GM21423 (cell line): ENCODE measurements around the gene GBGT1.
A peak's percentile ranks its signal among the peaks of the same experiment; 100 is the strongest.
"Not testable (repeated sequence)": the region's sequence is repeated elsewhere in the genome, so short reads cannot be mapped to it uniquely, and the experiment has no call there.

Experiments
- ATAC-seq: cut with Tn5 transposase; IDR thresholded peaks from one replicate; pipeline ENCODE4 v1.9.1; 2021; ENCODE audit warnings: mild to moderate bottlenecking, moderate library complexity; ENCODE audit not compliant: unreplicated experiment

The GBGT1 gene

DNA sequence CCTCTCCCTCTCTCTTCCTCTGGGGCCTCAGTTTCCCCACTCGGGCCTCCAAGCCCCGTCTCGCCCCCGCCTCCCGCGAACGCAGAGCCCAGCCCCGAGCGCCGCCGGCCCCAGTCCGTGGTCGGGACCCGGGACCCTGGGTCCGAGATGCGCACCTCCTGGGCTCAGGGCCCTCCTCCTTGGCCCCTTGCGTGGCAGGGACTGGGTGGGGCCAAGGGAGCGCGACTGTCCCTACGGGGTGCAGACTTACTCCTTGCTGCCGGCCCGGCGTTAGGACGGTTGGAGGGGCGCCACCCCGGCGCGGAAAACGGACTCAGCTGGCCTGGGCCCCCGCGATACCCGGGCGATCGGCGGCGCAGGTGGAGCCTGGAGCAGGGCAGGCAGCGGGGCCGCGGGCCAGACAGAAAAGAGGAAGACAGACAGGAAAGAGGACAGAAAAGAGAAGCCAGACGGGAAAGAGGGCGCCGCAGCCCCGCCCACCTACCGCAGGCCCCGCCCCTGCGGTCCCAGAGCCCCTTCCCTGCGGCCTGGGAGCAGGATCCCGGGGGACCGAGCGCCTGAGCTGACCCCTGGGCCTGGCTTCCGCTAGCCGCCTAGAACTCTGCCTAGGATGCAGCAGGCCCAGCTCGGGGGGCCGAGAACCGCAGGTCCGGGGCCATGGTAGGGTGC is at the start of gene GBGT1:
GBGT1 (minus strand) TSS at position 411 of the 669 bp plus-strand sequence. CDS start 1,502 bp downstream, outside the sequence.
- peak; percentile 57 for ATAC-seq

DNA sequence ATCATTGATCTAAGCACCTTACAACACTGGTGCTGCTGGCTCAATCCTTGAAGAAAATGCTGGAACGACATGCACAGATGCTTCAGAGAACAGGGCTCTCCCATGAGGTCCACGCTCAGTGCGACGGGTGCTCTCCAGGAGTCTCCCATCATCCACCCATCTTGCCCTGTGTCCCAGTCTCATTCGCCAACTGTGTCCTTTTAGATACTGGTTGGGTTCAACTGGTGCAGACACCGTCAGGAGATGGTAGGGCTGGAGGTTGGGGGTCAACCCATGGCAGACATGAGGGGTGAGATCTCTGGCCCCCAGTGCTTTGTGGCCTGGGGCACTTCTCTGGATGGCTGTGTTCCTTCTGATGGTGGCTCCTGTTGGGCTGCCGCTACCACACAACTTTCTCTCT is 46.9 kb upstream of the GBGT1 start:
- ATAC-seq: no peak

DNA sequence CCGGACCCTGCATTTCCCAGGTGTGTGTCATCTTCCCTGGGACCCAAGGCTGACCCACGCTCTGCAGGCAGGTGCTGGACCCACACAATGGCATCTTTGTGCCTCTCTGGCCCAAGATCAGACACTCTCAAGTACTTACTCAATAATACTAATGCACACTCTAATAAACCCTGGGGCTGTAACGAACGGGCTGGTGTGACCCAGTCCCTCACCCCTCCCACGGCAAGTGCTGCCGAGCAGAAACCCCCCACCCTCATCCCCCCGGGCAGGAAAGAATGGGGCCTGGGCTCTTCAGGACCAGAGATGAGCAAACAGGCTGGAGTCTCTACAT is 46.5 kb upstream of the GBGT1 start:
- no peak for ATAC-seq

DNA sequence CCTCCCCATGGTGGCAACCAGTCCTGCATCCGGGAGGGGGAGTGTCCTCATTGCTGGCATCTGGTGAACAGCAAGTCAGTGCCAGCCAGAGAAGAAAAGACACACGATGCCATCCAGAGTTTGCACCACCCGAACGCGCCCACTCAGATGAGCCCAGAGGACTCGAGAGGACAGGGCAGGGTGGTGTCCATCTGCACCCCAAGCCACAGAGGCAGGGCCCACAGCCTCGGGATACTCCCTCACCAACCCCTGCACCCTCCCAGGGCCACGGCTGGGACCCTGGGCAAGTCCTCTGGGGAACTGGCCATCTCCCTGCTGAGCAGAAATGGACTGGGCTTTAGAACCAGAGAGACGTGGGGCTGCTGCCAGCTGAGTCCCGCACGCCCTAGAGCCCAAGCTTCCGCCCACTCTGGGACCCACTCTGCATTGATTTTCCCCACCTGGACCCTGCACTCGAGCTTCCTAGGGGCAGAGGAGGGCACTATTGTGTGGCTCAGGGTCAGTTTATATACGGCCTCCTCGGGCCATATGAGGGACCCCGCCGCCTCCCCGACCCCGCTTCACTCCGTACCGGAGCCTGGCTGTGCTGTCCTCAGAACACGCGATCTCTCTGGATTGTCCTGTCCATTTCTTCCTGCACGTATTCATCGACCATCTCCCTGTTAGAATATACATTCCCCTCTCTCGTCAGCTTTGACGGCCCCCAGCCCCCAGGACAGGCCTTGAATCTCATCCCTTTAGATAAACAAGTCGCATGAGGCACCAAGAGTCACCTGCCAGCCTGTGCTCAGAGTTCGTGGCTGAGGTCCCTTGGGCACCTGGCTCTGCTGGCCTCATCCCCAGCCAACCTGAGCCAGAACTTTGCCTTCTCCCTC is 45.9 kb upstream of the GBGT1 start:
- not testable (repeated sequence) for ATAC-seq

GRCh38 chr9:133208880-133209300 is 45.2 kb upstream of the GBGT1 start, which contains the start of gene OBP2B:
TSS of gene OBP2B (minus strand) at chr9:133209250. CDS start at chr9:133209199, 51 bp downstream.
- not testable (repeated sequence) for ATAC-seq

DNA sequence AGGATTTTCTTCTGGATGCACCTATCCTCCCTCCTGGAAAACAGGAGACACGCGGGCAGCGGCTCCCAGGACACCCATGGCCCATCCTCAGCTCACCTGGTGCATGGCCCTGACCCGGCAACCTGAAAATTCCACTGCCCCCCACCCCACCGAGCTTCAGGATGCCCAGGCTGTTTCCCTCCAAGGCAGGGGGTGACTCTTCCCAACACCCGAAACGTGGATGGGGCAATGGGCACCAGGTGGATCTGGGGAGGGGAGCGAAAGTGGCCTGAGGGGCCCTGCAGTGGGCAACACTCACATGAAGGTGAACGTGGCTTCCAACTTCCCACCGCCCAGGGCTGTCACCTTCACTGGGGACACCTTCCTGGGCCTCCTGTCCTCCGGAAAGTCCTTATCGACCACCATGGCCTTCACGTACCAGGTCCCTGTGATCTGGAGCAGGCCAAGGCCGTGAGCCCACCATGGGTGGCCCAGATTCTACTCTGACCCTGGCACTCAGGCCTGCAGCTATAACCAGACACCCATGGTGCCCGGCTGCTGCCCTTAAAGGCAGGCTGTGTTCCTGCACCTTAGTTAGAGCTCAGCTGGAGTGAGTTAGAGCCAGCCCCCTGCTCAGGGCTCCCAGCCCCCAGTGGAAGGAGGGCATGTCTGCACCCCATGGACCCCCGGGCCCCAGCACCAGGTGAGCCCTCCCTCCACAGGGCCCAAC is 44.6 kb upstream of the GBGT1 start:
- not testable (repeated sequence) for ATAC-seq

DNA sequence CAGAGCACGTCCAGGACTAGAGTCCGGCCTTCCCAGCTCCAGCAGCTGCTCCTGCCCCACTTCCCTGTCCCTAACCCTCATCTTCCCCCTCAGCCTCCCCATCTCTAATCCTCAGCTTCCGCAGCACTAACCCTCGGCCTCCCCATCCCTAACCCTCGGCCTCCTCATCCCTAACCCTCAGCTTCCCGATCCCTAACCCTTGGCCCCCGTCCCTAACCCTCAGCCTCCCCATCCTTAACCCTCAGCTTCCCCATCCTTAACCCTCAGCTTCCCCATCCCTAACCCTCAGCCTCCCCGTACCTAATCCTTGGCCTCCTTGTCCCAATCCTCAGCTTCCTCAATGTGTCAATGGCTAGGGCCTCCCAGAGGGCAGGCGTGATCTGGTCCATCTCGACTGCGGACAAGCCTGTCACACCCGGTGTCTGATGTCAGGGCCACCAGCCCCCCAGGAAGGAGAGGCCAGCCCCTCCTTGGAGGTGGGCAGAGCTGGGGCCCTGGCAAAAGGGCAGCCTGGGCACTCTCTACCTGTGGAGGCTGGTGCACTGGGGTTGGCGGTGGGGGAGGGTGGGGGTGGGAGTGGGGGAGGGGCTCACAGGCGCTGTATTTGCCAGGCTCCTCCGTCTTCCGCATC is 43.9 kb upstream of the GBGT1 start:
- no peak for ATAC-seq

DNA sequence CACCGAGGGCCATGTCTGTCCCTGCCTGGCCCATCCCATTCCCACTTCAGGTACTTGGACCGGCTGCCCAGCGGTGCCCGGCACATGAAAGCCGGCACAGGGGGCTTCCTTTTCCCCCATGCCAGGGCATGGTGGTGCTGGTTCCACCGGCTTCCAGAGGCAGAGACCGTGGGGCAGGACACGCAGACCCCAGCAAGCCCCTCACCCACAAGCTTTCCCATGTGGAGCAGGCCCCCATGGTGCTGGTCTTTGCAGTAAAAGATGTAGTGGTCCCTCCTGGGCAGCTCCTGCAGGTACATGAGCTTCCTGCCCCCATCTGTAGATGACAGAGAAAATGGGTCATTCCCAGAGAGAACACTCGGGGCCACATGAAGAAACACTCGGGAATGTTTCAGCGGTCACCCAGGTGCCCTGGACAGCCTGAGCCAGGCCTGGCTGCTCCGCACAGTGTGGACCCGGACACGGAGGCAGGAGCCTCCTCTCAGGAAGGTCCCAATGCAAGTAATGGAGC is 43.4 kb upstream of the GBGT1 start:
- no peak for ATAC-seq

DNA sequence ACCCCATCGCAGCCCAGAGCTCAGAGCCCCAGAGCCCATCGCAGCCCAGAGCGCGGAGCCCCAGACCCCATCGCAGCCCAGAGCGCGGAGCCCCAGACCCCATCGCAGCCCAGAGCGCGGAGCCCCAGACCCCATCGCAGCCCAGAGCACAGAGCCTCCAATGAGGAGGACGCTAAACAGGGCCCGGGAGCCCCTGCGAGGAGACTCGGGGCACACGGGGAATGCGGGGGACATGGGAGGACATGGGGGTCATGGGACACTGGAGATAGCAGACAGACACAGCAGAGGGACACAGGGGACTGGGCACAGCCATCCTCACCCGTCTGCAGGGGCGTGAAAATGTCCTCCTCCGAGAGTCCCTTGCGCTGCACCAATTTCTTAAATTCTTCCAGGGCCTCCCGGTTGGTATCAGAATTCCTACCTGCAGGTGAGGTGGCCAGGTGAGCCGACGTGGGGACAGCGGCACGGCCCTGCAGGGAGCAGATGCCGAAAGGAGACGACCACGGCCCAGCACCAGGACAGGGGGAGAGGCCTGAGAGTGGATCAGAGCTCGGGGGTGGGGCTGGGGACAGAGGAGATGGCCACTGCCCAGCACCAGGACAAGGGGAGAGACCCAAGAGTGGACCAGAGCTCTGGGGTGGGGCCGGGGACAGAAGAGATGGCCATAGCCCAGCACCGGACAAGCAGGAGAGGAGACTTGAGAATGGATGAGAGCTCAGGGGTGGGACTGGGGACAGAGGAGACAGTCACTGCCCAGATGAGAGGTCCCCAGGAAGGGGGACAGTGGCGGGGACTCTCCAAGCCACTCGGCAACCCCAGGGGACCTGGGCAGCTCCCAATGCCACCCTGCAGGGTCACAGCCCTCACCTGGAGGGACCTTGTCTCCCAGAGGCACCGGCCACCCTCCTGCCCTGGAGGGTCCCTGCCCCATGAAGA is 42.5 kb upstream of the GBGT1 start:
- no peak for ATAC-seq

GRCh38 chr9:133205481-133205887 is 41.8 kb upstream of the GBGT1 start:
- ATAC-seq: not testable (repeated sequence)

GRCh38 chr9:133204993-133205336 is 41.3 kb upstream of the GBGT1 start:
- no peak for ATAC-seq

GRCh38 chr9:133204335-133204992 is 40.8 kb upstream of the GBGT1 start:
- no peak for ATAC-seq

DNA sequence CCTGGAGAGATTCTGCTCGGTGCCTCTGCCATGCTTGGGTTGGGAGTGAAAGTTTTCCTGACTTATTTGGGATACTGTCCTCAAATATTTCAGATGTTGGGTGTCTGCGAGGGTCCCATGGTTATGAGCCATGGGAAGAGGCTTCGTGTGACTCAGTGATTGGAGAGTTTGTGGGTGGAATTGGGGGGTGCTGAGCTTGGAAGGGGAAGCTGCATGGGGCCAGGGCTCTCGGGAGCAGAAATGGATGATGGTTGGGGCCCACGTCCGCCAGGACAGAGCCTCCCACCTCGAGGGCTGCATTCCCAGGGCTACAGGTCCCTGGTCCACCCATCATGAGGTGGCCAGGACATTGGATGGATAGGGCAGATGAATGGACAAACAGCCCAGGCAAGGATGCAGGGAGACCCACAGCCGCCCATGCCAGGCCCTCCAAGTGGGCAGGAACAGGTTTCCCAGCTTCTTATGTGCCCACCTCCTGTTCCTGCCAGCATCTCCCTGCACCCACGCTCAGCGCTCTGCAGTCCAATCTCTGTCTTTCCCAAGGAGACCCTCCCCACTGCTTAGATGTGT is 39.9 kb upstream of the GBGT1 start:
- no peak for ATAC-seq

- no peak for ATAC-seq
These were observed 39.2 kb upstream of the GBGT1 start for GRCh38 chr9:133202688-133203453.

DNA sequence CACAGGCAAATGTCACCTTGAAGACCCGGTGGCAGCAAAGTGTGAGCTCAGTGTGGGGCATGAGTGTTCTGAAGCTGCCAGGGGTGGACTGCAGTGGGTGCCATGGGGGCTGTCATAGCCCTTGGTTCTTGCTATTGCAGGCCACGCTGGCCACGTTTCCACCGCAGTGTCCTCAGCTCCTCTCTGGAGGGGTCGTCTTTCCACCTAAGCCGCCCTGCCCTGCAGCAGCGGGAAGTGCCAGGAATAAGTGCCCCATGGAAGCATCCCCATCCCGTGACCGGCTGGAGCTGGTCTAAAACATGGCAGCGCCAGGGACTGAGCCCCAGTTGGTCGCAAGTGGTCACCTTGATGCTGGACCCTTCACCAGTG is 38.4 kb upstream of the GBGT1 start:
- no peak for ATAC-seq

DNA sequence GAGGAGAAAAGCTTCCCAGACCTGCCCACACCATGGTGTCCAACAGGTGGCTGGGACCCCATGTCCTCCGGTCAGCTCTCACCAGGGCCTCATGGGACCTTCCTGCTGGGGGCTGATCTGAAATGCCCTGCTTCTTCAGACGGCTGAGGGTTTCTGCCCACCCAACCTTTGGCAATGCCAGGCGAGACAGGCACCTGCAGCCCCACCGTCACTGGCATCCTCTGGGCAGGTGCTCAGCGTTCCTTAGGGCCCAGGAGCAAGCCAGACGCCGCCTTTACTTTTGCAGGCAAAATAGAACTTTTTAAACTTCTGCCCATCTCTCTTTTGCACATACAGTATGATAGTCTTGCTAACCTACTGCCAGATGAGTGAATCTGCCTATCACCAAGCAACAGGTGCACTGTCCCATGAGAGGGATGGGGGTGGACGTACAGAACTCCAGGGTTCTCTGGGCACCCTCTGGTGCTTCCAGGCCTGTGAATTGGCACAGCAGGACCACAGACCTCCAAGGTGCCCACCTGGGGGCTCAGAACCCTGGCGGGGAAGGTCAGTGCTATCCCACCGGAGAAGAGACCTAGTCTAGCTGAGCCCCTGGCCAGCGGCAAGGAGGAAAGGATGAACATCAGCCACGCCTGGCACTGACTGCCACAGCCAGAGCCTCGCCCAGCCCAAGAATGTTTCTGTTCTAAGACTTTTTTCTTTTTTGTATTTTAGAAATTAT is 37.9 kb upstream of the GBGT1 start:
- no peak for ATAC-seq

DNA sequence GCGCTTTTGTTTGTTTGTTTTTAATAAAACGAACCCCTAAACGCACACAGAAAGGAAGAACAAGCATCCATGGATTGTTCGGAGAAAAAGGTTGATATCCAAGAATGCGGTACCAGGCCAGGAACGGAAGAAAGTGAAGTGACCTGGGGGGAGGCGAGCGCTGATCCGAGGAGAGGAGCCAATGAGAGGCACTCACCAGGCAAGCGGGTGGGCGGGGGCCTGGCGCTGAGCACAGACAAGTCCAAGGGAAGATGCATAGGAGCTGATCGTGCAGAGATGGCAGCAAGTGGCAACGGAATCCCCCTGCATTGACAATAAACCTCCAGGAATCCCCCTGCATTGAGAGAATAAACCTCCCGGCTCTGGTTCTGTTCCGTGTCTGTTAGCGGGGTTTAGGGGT is 36.9 kb upstream of the GBGT1 start:
- ATAC-seq: no peak
